Kidney glomerular epithelial cell (primary cell): ENCODE measurements around the gene ANKFY1.
"Not testable (repeated sequence)": the region's sequence is repeated elsewhere in the genome, so short reads cannot be mapped to it uniquely, and the experiment has no call there.

Source experiments
- DNase-seq: peaks from one replicate; lab custom pipeline; 2025; lab: John Stamatoyannopoulos, UW

ANKFY1 gene

DNA sequence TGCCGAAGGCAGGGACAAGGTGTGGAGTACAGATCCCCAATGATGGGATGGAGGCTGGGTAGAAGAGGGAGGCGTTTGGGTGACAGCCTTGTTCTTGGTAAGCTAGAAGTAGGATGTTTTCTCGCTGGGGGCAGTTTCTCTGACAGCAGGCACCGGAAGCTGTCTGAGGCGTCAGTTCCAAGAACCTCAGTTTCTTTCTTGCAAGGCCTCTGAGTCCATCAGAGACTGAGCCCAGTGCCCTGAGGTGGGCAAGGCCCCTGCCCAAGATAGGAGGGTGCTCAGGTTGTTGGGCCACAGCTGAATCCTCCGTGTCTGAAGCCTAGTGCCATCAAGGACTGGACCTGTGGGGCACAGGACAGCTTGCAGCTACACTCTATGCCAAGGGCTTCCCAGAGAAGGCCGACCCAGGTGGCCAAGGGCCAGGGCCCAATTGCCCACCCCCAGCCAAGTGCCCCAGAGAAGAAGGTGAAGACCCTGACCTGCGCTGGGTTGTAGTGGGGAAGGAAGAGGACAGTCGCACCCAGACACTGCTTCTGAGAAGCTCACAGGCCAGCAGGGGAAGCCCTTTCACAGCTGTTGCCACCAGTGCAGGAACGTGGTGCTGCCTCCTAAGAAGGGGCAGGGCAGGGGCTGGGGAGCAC lies 107.7 kb downstream of the ANKFY1 start:
- DNase-seq = no peak

DNA sequence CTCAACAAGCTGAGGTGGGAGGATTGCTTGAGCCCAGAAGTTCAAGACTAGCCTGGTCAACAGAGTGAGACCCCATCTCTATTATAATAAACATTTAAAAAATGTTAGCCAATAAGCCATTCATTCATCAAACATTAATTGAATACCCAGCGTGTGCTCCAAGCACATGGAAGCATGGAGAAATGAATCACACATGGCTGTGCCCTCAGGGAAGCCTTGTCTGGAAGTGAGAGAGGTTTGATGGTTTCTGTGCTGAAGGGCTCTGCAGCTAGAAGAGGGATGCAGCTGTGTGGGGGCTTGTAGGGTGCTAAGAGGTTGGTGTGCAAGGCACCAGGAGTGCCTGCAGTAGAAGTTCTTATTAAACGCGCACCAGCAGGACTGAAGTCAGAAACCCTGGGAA lies 109.6 kb downstream of the ANKFY1 start:
- DNase-seq = no peak

DNA sequence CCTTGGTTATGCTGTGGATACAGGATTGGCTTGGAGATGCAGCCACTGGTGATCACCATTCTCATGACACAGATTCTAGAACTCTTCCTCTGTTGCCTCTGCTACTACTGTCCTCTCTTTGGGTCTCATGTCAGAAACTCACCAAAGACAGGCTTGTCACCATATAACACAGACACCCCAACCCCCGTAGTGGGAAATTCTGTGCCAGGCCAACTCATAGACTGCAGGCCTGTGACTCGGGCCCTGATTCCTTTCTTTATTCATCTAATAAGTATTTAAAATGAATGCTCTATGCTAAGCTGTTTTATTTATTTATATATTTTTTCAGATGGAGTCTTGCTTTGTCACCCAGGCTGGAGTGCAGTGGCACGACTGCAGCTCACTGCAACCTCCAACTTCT lies 111.3 kb downstream of the ANKFY1 start:
- DNase-seq = peak; percentile 23

DNA sequence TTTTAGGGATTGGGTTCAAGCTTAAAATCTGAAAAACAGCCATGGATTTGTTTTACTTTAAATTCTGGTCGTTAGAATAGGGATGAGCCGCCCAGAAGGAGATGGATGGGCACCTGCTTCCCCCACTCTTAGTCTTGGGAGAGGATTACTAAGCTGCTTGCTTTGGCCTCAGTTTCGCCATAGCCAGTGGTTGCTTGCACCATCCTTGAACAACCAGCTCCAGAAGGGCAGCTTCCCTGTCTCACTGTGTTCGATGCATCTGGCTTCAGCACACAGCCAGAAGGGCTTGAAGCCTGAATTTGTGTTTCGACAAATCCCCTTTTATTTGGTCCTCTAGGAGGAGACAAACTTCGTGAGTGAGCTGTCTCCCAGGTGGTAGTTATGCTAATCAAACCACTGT lies 113.7 kb downstream of the ANKFY1 start:
- no peak for DNase-seq

DNA sequence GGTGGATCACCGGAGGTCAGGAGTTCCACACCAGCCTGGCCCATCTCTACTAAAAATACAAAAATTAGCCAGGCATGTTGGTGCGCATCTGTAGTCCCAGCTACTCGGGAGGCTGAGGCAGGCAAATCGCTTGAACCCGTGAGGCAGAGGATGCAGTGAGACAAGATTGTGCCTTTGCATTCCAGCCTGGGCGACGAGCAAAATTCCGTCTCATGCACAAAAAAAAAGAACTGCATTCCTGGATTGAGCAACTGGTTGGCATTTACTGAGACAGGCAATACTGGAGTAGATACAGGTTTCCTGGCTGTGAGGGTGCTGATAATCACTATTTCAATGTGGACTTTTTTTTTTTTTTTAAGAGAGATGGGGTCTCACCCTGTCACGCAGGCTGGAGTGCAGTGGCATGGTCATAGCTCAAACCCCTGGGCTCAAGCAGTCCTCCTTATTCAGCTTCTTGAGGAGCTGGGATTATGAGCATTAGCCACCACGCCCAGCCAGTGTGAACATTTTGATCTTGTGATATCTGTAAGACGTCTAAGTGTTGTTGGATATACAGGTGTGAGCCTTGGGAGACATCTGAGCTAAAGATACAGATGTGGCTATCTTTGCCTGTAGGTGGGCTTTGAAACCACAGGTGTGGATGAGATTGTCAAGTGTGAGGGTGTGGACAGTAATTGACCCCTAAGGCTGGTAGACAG lies 115.0 kb downstream of the ANKFY1 start:
- DNase-seq = no peak

DNA sequence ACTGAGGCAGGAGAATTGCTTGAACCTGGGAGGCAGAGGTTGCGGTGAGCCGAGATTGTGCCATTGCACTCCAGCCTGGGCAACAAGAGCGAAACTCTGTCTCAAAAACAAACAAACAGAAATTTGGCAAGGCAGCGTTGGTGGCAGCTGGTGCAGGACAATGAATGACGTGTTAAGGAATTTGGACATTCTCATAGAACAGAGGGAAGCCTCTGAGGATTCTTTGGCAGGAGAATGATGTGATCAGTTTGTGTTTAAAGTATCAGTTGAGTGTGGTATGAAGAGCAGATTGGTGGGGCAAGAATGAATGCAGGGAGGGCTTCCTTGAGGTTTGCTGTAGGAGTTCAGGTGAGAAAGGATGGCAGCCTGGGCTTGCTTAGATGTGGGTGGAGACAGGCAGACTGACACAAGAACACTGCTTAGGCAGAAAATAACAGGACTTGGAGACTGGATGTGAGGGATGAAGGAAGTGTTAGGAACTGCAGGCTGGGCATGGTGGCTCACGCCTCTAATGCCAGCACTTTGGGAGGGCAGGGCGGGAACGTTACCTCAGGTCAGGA lies 115.9 kb downstream of the ANKFY1 start:
- no peak for DNase-seq

DNA sequence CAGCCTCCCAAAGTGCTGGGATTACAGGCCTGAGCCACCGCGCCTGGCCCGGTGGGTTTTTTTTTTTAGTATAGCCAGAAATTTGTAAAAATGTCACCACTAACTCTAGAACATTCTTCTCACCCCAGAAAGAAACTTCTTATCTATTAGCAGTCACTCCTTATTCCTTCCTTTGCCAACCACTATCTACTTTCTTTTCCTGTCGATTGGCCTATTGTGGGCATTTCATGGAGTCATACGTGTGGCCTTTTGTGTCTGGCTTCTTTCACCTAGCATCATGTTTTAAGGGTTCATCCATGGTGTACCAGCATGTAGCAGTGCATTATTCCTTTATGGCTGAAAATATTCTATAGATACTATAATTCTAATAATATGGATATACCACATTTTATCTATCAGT lies 117.1 kb downstream of the ANKFY1 start:
- no peak for DNase-seq

DNA sequence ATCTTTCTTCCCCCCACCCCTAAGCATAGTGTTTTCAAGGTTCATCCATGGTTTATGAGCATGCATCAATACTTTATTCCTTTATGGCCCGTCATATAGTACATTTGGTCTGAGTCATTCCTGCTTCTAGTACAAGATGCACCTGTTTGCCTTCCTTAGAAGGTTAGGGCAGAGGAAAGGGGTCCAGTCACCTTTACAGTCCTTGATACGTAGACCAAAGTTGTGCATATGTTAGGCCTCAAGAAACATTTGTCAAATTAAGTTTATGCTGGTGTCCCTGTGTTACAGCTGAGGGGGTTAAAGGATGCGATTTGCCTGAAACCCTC lies 119.4 kb downstream of the ANKFY1 start:
- no peak for DNase-seq

DNA sequence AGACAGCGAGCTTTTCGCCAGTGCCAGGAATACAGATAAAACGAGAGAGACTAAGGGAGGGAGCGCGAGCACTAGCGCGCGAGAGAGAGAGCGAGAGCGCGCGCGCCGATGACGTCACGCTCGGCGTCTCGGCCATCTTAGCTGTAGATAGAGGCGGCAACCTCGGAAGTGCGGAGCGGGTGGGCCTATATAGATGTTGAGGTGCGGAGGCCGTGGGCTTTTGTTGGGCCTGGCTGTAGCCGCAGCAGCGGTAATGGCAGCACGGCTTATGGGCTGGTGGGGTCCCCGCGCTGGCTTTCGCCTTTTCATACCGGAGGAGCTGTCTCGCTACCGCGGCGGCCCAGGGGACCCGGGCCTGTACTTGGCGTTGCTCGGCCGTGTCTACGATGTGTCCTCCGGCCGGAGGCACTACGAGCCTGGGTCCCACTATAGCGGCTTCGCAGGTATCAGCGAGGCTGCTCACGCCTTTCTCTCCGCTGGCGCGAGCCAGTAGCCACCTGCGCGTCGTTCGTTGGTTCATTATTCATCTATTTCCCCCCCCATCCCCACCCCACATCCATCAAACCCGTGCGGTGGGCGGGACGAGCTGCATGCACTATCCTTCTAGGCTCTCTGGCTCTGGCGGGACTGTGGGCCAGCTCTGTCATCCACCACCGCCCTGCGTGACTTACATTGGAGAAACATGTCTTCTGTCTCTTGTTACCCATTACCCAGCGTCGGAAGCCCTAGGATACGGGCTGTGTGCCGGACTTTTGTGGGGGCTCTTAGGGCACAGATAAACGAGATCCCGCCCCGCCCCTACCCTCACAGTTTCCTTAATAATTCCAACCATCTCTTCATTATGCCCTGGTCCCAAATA lies 120.0 kb downstream of the ANKFY1 start:
- peak; percentile 78 for DNase-seq

DNA sequence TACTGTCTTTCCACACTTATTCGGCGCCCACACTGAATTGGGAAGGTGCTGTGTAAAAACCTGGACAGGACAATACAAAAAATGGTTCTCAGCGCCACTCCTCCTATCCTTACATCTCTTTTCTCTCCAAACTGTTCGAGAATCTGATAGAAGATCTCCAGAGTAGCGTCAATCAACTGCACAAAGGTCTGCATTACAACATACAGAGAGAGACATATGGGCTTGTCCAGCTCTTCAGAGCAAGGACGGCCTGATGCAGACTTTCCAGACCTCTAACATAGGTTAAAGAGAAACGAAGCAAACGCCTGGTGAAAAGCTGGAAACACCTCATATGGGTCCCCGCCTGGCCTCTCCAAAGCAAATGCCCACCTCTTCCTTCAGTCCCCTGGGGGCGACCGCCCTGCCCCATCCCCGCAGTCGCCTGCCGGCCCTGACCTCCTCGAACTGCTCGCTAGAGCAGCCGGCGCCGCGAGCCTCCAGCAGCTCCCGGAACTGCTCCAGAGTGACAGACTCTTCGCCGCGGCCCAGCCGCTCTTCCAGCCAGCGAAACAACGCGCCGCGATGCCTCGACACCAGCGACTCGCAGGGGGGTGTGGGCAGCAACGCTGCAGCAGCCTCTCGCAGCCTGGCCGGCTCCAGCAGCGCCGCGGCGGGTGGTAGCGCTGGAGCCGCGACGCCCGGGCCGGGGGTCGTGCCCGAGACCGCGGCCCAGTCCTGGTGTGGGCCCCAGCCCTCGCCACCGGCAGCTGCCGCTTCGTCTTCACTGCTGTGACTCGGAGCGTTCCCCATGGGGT lies 121.5 kb downstream of the ANKFY1 start:
- no peak for DNase-seq

DNA sequence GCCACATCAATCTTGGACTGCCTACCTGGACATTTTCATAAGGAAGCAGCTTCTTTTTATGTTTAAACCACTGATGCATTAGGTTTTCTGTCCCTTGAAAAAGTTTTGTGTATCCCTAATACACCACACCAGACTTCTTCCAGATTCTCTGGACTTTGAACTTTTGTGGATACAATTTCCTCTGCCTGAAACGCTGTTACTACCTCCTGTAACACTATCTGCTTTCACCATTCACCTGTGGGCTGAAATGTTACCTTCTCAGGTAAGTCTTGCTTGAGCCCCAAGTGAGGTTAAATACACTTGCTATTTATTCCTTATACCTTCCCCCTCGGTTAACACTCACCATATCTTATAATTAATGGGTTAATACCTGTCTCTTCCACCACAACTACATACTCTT lies 123.7 kb downstream of the ANKFY1 start:
- no peak for DNase-seq

DNA sequence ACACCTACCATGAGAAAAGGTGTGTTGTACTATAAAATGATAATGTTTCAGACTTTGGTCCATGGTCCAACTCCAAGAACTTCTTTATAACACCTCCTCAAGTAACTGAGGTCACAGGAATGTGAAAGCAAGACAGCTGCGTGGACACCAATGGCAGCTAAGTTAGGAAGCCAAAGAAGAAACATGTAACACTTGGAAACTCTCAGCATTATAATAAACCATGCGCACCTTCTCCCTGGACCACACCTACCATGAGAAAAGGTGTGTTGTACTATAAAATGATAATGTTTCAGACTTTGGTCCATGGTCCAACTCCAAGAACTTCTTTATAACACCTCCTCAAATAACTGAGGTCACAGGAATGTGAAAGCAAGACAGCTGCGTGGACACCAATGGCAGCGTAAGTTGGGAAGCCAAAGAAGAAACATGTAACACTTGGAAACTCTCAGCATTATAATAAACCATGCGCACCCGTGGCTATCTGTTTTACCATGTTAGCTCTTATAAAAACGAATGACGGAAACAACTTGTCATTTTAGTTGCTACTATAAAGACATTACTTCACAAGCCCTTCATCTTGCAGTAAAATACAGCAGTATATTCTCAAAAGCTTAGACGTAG lies 124.8 kb downstream of the ANKFY1 start:
- DNase-seq = not testable (repeated sequence)

DNA sequence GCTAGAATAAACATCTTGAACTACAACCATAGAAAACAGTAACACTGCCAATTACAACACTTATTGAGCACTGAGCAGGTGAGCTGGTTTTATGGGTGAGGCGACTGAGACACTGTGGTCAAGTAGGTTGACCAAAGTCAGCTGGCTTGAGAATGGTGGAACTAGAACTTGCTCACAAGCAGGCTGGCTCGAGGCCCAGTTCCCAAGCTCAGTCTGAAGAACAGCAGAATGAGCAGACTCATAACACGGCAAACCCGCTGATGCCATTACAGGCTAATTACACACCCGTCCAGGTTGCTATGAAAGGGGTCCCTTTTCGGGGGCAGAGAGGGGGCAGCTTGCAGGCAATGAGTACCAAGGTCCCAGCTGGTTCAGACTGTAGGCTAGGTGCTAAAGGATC lies 127.4 kb downstream of the ANKFY1 start:
- DNase-seq = peak; percentile 26

DNA sequence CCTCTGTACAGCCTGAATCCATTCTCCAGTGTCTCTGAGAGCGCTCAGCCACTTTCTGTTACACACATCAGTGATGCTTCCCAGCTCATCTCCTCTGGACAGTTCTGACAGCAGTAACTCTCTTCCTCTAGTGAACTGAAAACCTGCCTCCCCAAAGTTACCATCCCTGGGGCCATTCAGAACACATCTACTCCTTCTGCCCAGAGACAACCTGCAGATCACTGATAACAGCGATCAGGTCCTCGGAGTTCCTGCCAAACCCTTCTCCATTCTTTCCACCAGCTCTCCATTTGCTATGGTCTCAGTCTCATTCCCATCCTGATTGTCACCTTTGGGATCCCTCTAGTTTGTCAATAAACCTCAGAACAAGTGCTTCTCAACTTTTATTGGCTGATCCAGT lies 128.3 kb downstream of the ANKFY1 start:
- no peak for DNase-seq

DNA sequence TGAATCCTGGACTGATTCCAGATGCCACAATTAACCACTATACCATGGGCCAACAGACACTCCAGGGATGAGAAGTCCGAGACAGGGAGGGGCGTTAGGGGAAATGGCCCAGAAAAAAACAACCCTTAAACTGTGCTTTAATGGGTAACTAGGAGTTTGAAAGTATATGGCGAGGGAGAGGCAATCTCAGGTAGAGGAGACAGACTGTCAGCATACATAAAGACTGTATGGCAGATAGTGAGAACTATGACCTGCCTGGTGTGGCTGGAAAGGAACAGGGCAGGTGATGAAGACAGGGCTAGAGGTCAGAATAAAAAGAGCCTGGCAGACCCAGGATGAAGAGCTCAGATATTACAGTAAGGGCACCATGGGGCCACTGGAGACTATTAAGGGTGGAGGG lies 129.1 kb downstream of the ANKFY1 start:
- no peak for DNase-seq

DNA sequence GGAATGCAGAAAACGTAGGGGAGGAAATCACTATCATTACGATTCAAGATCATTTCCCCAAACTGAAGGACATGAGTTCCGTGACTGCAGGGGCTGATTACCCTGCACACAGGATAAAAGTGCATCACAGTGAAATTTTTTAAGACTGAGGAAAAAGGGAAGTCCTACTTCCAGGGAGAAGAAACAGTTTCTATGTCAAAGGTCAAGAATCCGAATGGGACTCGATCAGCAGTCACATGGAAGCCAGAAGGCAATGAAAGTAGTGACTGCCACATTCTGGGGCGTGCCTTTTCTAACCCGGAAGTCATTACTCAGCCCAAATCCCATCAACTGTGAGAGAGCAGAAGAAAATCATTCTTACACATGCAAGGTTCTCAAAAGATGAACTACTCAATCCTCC lies 133.1 kb downstream of the ANKFY1 start:
- no peak for DNase-seq

DNA sequence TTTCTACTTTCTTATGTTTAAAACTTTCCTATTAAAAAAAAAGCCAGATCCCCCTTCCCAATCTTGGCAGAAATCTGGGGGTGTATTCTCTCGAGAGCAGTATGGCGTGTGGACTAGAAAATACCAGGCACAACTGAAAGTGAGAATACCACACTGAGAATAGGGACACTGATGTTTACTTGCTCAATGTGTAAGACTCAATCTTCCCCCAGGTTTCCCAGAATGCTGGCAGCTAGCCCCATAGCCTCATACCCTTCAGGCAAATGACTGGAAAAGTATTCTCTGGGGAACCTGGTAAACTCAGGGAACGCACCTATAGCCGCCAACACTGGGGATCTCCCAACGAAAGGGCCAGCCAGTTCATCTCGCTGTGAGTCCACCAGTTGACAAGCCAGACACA lies 136.2 kb downstream of the ANKFY1 start:
- DNase-seq = no peak

DNA sequence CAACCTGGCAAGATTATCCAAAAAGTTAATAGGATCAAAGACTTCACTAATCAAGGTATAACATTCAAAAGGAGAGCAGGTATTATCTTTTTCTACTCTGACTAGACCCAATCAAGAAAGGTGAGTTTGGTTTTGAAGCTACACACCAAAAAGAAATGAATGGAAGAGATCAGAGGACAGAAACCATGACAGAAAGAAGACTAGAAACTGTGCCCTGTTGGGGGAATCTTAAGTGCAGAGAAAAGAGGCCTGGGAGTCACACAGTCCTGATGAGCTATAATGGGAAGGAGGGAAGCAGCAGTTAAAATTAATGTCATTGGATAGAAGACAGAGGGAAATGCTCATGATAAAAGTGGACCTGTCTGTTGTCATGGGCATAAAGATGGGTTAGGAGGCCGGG lies 138.2 kb downstream of the ANKFY1 start:
- DNase-seq = no peak

DNA sequence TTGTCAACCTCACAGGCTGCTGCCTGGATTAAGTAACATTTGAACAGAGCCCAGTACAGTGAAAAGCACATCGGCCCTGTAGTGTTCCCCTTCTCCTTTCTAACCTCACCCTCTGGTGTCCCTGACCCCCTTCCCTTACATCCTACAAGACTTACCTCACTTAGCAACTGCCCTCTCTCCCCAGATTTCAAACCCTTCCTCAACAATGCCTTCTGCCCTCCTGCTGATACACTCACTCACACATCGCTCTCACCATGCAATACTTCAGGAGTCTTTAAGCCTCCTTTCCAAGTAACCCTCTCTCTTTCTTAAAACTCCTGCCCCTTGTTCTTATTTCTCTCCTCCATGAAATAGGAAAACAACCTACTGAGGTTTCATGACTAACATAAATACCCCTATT lies 138.8 kb downstream of the ANKFY1 start:
- DNase-seq = no peak

DNA sequence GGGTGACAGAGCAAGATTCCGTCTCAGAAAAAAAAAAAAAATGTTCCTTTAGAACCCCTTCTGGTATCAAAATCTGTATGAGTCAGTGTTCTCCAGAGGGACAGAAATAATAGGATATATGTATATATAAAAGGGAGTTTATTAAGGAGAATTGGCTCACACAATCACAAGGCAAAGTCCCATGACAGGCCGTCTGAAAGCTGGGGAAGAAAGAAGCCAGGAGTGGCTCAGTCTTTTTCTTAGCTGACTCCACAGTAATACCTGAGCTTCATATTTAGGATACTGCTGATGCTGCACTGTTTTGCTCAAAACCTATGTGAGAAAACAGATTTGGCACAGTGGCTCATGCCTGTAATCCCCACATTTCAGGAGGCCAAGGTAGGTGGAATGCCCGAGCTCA lies 143.4 kb downstream of the ANKFY1 start:
- no peak for DNase-seq

DNA sequence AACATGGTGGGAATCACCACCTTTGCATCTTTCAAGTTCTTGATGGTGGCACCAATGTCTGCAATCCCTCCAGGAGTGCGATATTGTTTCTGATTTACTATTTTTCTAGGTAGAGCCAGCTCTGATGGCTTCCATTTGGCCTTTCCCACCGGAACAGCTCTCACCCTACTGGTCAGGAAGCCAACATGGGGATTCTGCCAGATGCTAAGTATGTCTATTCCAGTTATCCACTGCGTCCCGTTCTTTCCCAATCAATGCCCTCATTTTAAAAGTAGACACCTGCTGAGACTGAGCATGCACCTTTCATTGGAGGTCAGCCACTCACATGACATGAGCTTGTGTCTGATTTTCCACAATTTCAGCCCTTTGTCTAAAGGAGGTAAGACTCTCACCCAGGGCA lies 144.5 kb downstream of the ANKFY1 start:
- no peak for DNase-seq
